Measurements from ENCODE around the gene ZNF215. TPM values are rescaled to one million over a fixed set of nuclear protein-coding genes. Genes with fewer than 3 reads are reported as not detected.

Gene ZNF215
- total RNA-seq, 4 donors from 2014 or later = 0.36 to 1.6 (median 1.2) TPM

Other genes starting within 250 kb of the ZNF215 start
- 10 to 100 TPM; 17.1 to 35.2 (median 26.4) TPM for gene MRPL17, start 243.1 kb upstream of the ZNF215 start, total RNA-seq
- under 1 TPM in 1 of 4 donors, not detected in 3; 0.24 TPM for gene OR2AG2, start 154.4 kb upstream of the ZNF215 start, total RNA-seq
- not detected for gene OR2AG1, start 143.4 kb upstream of the ZNF215 start, total RNA-seq
- under 1 TPM in 1 of 4 donors, not detected in 3; 0.72 TPM for gene OR6A2, start 126.7 kb upstream of the ZNF215 start, total RNA-seq
- gene OR10A5, start 80.7 kb upstream of the ZNF215 start, total RNA-seq = not detected
- not detected for gene OR10A2, start 63.4 kb upstream of the ZNF215 start, total RNA-seq
- gene OR10A4, start 49.8 kb upstream of the ZNF215 start, total RNA-seq = not detected
- gene OR2D2, start 33.9 kb upstream of the ZNF215 start, total RNA-seq = under 1 TPM in 2 of 4 donors, not detected in 2; 0.72 to 0.76 TPM
- not detected for gene OR2D3, start 5.4 kb upstream of the ZNF215 start, total RNA-seq
- 1 to 10 TPM in 1 of 4 donors, under 1 TPM in 3; 0.53 to 3.5 (median 0.68) TPM for gene ZNF214, start 93.9 kb downstream of the ZNF215 start, total RNA-seq
- gene NLRP14, start 94.1 kb downstream of the ZNF215 start, total RNA-seq = not detected
- gene RBMXL2, start 162.6 kb downstream of the ZNF215 start, total RNA-seq = not detected